ENCODE results near the gene FSTL4. TPM values are rescaled to one million over a fixed set of nuclear protein-coding genes. Genes with fewer than 3 reads are reported as not detected.

Gene FSTL4
- total RNA-seq, result 1 to 10 TPM in 1 of 3 donors, under 1 TPM in 2; 0.42 to 1.7 (median 0.46) TPM

- ATAC-seq, result peak; percentile 47 to 67
- peaks cover 58% of the 10 kb centered on the region for H3K27me3 Mint-ChIP-seq (ENCODE audit: low read depth)
- H3K4me1 Mint-ChIP-seq (ENCODE audit: low read depth), result peaks cover 11% of the 10 kb centered on the region
- peak within 1 kb of the TSS; percentile 77 for H3K4me3 Mint-ChIP-seq
- no peaks in the 10 kb centered on the region for H3K36me3 Mint-ChIP-seq (ENCODE audit: insufficient read depth)
- H3K9me3 Mint-ChIP-seq, result no peaks in the 10 kb centered on the region
- DNase-seq, result no peak
Observed at GRCh38 chr5:133612249-133612860, at the start of gene FSTL4. Gene FSTL4, minus strand, starts transcription at chr5:133612541.

DNA sequence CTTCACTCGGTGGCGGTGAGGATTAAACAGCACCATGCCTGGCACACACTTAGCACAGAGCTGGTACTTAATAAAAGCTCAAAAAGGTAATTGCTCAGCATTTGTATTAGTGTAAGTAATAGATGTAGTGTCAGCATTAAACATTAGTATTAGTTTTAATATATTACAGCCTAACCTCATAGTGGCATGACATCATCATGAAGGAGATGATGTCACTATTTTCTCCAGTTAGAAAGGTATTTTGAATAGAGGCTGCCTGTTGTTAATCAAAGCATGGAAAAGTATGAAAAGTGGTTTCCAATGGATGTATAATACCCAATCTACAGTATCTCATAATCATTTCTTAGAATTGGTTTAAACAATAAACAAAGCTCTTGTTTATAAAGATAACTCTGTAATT is 49.0 kb upstream of the FSTL4 start:
- H3K36me3 Mint-ChIP-seq (ENCODE audit: insufficient read depth), result no peaks in the 10 kb centered on the region
- H3K9me3 Mint-ChIP-seq, result no peaks in the 10 kb centered on the region
- DNase-seq, result no peak

DNA sequence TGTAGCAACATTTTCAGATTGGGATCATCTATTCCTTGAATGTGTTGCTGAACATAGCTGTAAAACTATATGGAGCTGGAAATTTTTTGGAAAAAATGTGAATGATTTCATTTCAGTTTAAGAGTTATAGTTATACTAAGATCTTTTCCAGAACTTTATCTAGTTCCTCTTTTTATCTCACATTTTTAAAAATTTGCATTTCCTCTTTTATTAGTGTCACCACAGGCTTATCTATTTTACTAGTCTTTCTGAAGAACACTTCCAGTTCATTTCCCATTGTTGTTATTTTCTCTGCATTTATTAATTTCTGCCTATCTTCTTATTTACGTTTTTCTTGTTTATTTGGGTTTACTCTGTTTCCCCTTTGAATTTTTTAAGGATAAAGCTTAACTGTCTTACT is 46.0 kb upstream of the FSTL4 start:
- Mint-ChIP-seq H3K9me3 (no peaks in the 10 kb centered on the region), H3K4me3 (no peak overlapping the region), H3K36me3 (ENCODE audit: insufficient read depth) (no peaks in the 10 kb centered on the region), H3K27me3 (ENCODE audit: low read depth) (peaks cover 8% of the 10 kb centered on the region), H3K4me1 (ENCODE audit: low read depth) (no peaks in the 10 kb centered on the region)
- DNase-seq (no peak), ATAC-seq (no peak)

More for the DNA sequence above, 49.0 kb upstream of the FSTL4 start:
- H3K4me3 Mint-ChIP-seq, result no peak overlapping the region
- H3K4me1 Mint-ChIP-seq (ENCODE audit: low read depth), result no peaks in the 10 kb centered on the region
- H3K27me3 Mint-ChIP-seq (ENCODE audit: low read depth), result peaks cover 7% of the 10 kb centered on the region
- no peak for ATAC-seq

DNA sequence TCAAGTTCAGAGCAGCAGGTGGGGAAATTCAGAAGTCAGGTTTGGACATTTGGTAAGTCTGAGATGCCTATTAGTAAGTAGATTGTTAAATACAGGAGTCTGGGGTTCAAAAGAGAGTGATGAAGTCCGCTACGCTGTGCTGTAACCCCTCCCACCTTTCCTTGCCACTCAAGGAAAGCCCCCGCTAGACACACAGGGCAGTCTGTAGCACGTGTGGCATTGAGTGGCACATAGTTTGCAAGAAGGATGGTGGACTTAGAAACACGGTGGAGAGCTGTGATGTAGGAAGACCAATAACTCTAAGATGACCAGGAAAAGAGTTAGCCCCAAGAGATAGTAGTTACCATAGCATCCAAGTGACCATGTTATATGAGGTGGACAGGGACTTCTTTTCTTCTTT is 44.7 kb upstream of the FSTL4 start:
- no peaks in the 10 kb centered on the region for H3K4me1 Mint-ChIP-seq (ENCODE audit: low read depth)
- peaks cover 7% of the 10 kb centered on the region for H3K27me3 Mint-ChIP-seq (ENCODE audit: low read depth)
- no peak overlapping the region for H3K4me3 Mint-ChIP-seq
- no peaks in the 10 kb centered on the region for H3K9me3 Mint-ChIP-seq
- DNase-seq (no peak), ATAC-seq (no peak)
- no peaks in the 10 kb centered on the region for H3K36me3 Mint-ChIP-seq (ENCODE audit: insufficient read depth)

- DNase-seq (no peak), ATAC-seq (no peak)
- Mint-ChIP-seq H3K36me3 (ENCODE audit: insufficient read depth) (no peaks in the 10 kb centered on the region), H3K4me3 (no peak overlapping the region), H3K27me3 (ENCODE audit: low read depth) (peaks cover 6% of the 10 kb centered on the region), H3K4me1 (ENCODE audit: low read depth) (no peaks in the 10 kb centered on the region), H3K9me3 (no peaks in the 10 kb centered on the region)
Observed at GRCh38 chr5:133655966-133656365, 43.6 kb upstream of the FSTL4 start.

DNA sequence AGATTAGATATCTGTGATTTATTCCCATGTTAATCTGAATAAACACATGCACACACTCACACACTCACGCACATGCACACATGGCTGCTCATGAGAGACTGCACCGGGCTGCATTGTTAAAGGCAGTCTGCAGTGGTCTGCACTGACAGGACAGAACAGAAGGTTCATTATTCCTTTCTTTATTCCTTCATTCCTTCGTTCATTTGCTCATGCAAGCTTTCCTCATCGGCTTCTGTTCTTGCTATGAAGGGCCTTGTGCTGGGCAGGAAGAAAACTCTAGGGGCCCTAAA is 41.4 kb upstream of the FSTL4 start:
- DNase-seq (no peak), ATAC-seq (no peak)
- Mint-ChIP-seq H3K4me3 (no peak overlapping the region), H3K9me3 (no peaks in the 10 kb centered on the region), H3K36me3 (ENCODE audit: insufficient read depth) (no peaks in the 10 kb centered on the region), H3K4me1 (ENCODE audit: low read depth) (no peaks in the 10 kb centered on the region), H3K27me3 (ENCODE audit: low read depth) (peaks cover 2% of the 10 kb centered on the region)

GRCh38 chr5:133652951-133653759 is 40.8 kb upstream of the FSTL4 start:
- ATAC-seq (no peak), DNase-seq (no peak)
- Mint-ChIP-seq H3K4me1 (ENCODE audit: low read depth) (no peaks in the 10 kb centered on the region), H3K4me3 (no peak overlapping the region), H3K9me3 (no peaks in the 10 kb centered on the region), H3K27me3 (ENCODE audit: low read depth) (peaks cover 2% of the 10 kb centered on the region), H3K36me3 (ENCODE audit: insufficient read depth) (no peaks in the 10 kb centered on the region)

GRCh38 chr5:133644000-133644865 is 31.9 kb upstream of the FSTL4 start:
- H3K9me3 Mint-ChIP-seq, result no peaks in the 10 kb centered on the region
- peaks cover 34% of the 10 kb centered on the region for H3K27me3 Mint-ChIP-seq (ENCODE audit: low read depth)
- DNase-seq (no peak), ATAC-seq (no peak)
- no peaks in the 10 kb centered on the region for H3K4me1 Mint-ChIP-seq (ENCODE audit: low read depth)
- no peak overlapping the region for H3K4me3 Mint-ChIP-seq
- H3K36me3 Mint-ChIP-seq (ENCODE audit: insufficient read depth), result no peaks in the 10 kb centered on the region

DNA sequence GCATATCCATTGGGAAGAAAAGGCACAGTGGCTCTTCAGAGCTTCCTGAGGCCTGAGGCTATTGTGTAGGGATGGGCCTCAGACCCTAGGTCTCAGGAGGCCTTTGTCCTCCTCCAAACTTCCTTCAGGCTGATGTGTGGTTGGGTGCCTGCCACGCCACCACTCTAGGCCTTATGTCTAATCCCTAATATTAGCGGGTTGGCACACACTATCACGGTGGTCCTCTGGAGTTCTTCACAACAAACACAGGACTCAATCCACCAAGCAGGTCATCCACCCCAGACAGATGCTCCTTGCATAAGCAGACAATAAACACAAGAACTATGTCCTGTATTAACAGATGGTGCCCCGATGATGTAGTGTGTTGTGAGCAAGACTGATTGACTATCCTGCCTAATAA is 31.0 kb upstream of the FSTL4 start:
- ATAC-seq (no peak), DNase-seq (no peak)
- Mint-ChIP-seq H3K4me3 (no peak overlapping the region), H3K9me3 (no peaks in the 10 kb centered on the region), H3K36me3 (ENCODE audit: insufficient read depth) (no peaks in the 10 kb centered on the region), H3K4me1 (ENCODE audit: low read depth) (no peaks in the 10 kb centered on the region), H3K27me3 (ENCODE audit: low read depth) (peaks cover 40% of the 10 kb centered on the region)

DNA sequence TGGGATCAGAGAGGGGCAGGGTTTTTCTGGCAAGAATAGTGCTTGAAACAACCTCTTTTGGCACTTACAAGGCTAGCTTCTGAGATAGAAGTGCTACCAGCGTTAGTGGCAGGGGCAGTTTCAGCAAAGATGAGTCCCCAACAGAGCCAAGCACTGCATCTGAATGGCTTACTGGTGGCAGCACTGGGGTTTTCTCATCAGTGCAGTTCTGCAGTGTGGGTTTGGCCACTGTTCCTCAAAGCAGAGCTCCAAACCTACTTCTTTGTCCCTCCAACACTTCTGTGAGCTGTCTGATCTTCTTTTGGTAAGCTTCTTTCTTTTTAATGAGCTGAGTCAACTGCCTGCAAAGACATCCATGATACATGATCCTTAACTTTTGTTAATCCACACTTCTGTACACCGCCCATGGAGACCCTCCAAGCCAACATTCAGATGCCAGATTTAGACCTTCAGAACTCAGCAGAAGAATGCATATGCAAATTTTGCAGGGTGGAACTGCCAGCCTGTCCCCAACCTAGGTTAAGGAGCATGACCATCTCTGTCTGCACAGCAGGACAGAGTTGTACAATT is 29.9 kb upstream of the FSTL4 start:
- DNase-seq (no peak), ATAC-seq (no peak)
- Mint-ChIP-seq H3K27me3 (ENCODE audit: low read depth) (peaks cover 44% of the 10 kb centered on the region), H3K4me1 (ENCODE audit: low read depth) (no peaks in the 10 kb centered on the region), H3K4me3 (no peak overlapping the region), H3K9me3 (no peaks in the 10 kb centered on the region), H3K36me3 (ENCODE audit: insufficient read depth) (no peaks in the 10 kb centered on the region)

GRCh38 chr5:133641683-133642082 is 29.3 kb upstream of the FSTL4 start:
- H3K9me3 Mint-ChIP-seq, result no peaks in the 10 kb centered on the region
- no peak overlapping the region for H3K4me3 Mint-ChIP-seq
- H3K27me3 Mint-ChIP-seq (ENCODE audit: low read depth), result peaks cover 44% of the 10 kb centered on the region
- DNase-seq, result no peak
- H3K36me3 Mint-ChIP-seq (ENCODE audit: insufficient read depth), result no peaks in the 10 kb centered on the region
- ATAC-seq, result no peak
- H3K4me1 Mint-ChIP-seq (ENCODE audit: low read depth), result no peaks in the 10 kb centered on the region

- Mint-ChIP-seq H3K4me3 (no peak overlapping the region), H3K9me3 (no peaks in the 10 kb centered on the region), H3K36me3 (ENCODE audit: insufficient read depth) (no peaks in the 10 kb centered on the region), H3K4me1 (ENCODE audit: low read depth) (no peaks in the 10 kb centered on the region), H3K27me3 (ENCODE audit: low read depth) (peaks cover 37% of the 10 kb centered on the region)
- ATAC-seq (no peak), DNase-seq (no peak)
Observed at GRCh38 chr5:133639850-133640528, 27.6 kb upstream of the FSTL4 start.

DNA sequence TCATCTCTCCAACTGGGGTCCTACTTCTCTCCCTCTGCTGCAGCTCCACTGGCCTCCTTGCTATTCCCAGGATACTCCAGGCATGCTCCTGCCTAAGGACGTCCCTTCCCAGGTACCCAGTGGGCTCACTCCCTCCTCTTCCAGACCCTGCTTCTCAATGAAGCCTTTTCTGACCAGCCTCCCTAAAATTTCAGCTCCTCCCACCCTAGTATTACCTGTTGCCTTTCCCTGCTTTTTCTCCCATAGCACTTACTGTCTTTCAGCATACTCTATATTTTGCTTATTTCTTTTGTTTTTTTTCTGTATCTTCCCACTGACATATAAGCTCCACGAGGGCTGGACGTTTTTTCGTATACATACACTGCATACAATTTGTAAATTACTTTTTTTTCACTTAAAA is 26.1 kb upstream of the FSTL4 start:
- Mint-ChIP-seq H3K9me3 (peaks cover 3% of the 10 kb centered on the region), H3K4me3 (no peak overlapping the region), H3K4me1 (ENCODE audit: low read depth) (no peaks in the 10 kb centered on the region), H3K27me3 (ENCODE audit: low read depth) (peaks cover 30% of the 10 kb centered on the region), H3K36me3 (ENCODE audit: insufficient read depth) (peaks cover 1% of the 10 kb centered on the region)
- ATAC-seq, result no peak
- DNase-seq, result no peak

DNA sequence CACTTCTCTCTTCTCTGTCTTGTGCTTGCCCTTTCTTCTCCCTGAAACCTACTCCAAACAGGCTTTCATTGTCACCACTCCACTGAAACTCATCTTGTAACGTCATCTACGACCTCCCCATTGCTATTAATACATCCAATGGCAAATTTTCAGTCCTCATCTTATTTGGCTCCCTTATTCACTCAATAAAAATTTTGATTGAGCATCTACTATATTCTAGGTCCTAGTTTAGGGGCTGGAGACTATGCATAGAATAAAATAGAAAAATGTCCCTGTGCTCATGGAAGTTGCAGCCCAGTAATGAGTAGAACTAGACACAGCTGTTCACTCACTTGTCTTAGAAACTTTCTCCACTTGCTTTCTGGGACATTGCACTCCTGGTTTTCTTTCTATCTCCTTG is 24.9 kb upstream of the FSTL4 start:
- Mint-ChIP-seq H3K4me3 (no peak overlapping the region), H3K36me3 (ENCODE audit: insufficient read depth) (peaks cover 2% of the 10 kb centered on the region), H3K9me3 (peaks cover 10% of the 10 kb centered on the region), H3K4me1 (ENCODE audit: low read depth) (no peaks in the 10 kb centered on the region), H3K27me3 (ENCODE audit: low read depth) (peaks cover 30% of the 10 kb centered on the region)
- ATAC-seq (no peak), DNase-seq (no peak)

All from activated T-cell treated with anti-CD3 and anti-CD28 coated beads, Interleukin-2, amount 50 U/mL, for 4 hours (primary cell).